Motor neuron (in vitro differentiated cells): ENCODE data around the gene ALOX15. TPM values are rescaled to one million over a fixed set of nuclear protein-coding genes. Genes with fewer than 3 reads are reported as not detected.
"Not testable (repeated sequence)": the region's sequence is repeated elsewhere in the genome, so short reads cannot be mapped to it uniquely, and the experiment has no call there.

Experiments used
- ATAC-seq, 8 experiments: fragments of 200-7000 bp; cut with Tn5 transposase; replicated peaks in 6 of 8; 2 replicates each; pipeline ENCODE4 v1.8.0; 2021; ENCODE audit warnings: mild to moderate bottlenecking in 8 of 8, moderate library complexity in 8 of 8
- H3K27ac ChIP-seq, 2 donors: fragments of 250-450 bp; sonication (Bioruptor Pico); 2 replicates each; pipeline ENCODE4 v1.9.0; 2021; ENCODE audit warnings: antibody characterized with exemption in 2 of 2, mild to moderate bottlenecking in 2 of 2, moderate library complexity in 1 of 2
- H3K4me1 ChIP-seq, 2 donors: fragments of 250-450 bp; sonication (Bioruptor Pico); replicated peaks in 1 of 2; 2 replicates each; pipeline ENCODE4 v1.6.1; 2021; ENCODE audit warnings: antibody characterized with exemption in 2 of 2, mild to moderate bottlenecking in 2 of 2, moderate library complexity in 1 of 2
- H3K4me3 ChIP-seq, 5 donors: fragments of 250-450 bp; sonication (Bioruptor Pico); 2 replicates each; pipeline ENCODE4 v1.9.0; 2021; ENCODE audit warnings: antibody characterized with exemption in 5 of 5, mild to moderate bottlenecking in 5 of 5, moderate library complexity in 4 of 5
- WGBS, 10 experiments: fragments of 450-650 bp; shearing (Covaris generic); methylation state at CpG; one replicate each; pipeline ENCODE4 v1.0.0; 2022; 5-methylcytosine and 5-hydroxymethylcytosine counted together
- in situ Hi-C, 9 experiments: fragments of 400-800 bp; cut with MboI; loops; one replicate each; pipeline ENCODE4 v1.15.0; 2021; ENCODE audit warnings: low sequenced_read_pairs in 9 of 9, low pct_unique_long_range_greater_than_20kb in 2 of 9; ENCODE audit not compliant: unreplicated experiment in 9 of 9
- total RNA-seq, 8 experiments: library from RNA; unstranded; fragments of 300-600 nt; gene quantifications; 2 replicates each; pipeline versions ENCODE4 v1.2.3 to v1.2.4, GENCODE V29; 2022

ALOX15 gene
- total RNA-seq, 8 experiments from 2014 or later, result 0.07 to 3,411 (median 2.2) TPM; not detected in 1

GRCh38 chr17:4607261-4607741 lies 34.2 kb downstream of the ALOX15 start:
- Histone ChIP-seq H3K4me1 (peaks cover 13 to 44% of the 10 kb centered on the region in 2 donors), H3K4me3 (no peak overlapping the region), H3K27ac (peak overlapping the region; percentile 2 to 82)
- ATAC-seq, result peak in 6 of 8 experiments; percentile 16 to 64 (median 58)
- 21 to 80% (median 64%) methylated on average over 2 to 15 of the region's 25 CpGs; no CpG with 5 or more reads in 3 of the 10 experiments for WGBS, 10 experiments
- in situ Hi-C loops, result no loop called here

GRCh38 chr17:4605826-4606225 lies 35.7 kb downstream of the ALOX15 start:
- H3K4me3 ChIP-seq, result no peak overlapping the region
- peaks cover 14 to 47% of the 10 kb centered on the region in 2 donors for H3K4me1 ChIP-seq
- H3K27ac ChIP-seq, result no peak overlapping the region
- peak in 4 of 8 experiments; percentile 17 to 49 (median 28) for ATAC-seq
- in situ Hi-C loops, result no loop called here
- WGBS, 10 experiments, result 50 to 100% (median 100%) methylated on average over 1 to 5 of the region's 12 CpGs; no CpG with 5 or more reads in 4 of the 10 experiments

GRCh38 chr17:4604736-4605135 lies 36.7 kb downstream of the ALOX15 start:
- H3K27ac ChIP-seq, in situ Hi-C loops, ATAC-seq, H3K4me3 ChIP-seq: not testable (repeated sequence)
- H3K4me1 ChIP-seq, result peaks cover 25 to 57% of the 10 kb centered on the region in 2 donors
- 0 to 100% (median 88%) methylated on average over 1 to 9 of the region's 11 CpGs; no CpG with 5 or more reads in 2 of the 10 experiments for WGBS, 10 experiments

GRCh38 chr17:4604111-4604644 lies 37.3 kb downstream of the ALOX15 start:
- H3K4me3 ChIP-seq, result no peak overlapping the region
- peak in 4 of 8 experiments; percentile 3 to 66 (median 35) for ATAC-seq
- 0 to 93% (median 81%) methylated on average over 2 to 8 of the region's 18 CpGs; no CpG with 5 or more reads in 5 of the 10 experiments for WGBS, 10 experiments
- H3K4me1 ChIP-seq, result peaks cover 31 to 63% of the 10 kb centered on the region in 2 donors
- in situ Hi-C loops, result no loop called here
- H3K27ac ChIP-seq, result no peak overlapping the region

- no peak overlapping the region for H3K27ac ChIP-seq
- H3K4me1 ChIP-seq, result peaks cover 22 to 55% of the 10 kb centered on the region in 2 donors
- in situ Hi-C loops, result no loop called here
- 20 to 100% (median 86%) methylated on average over 1 to 5 of the region's 5 CpGs for WGBS, 10 experiments
- no peak for ATAC-seq
- H3K4me3 ChIP-seq, result no peak overlapping the region
These were observed 39.4 kb downstream of the ALOX15 start for GRCh38 chr17:4602041-4602440.

GRCh38 chr17:4601326-4601725 lies 40.2 kb downstream of the ALOX15 start:
- Histone ChIP-seq H3K4me1 (peaks cover 22 to 47% of the 10 kb centered on the region in 2 donors), H3K4me3 (no peak overlapping the region), H3K27ac (no peak overlapping the region)
- ATAC-seq, result no peak
- in situ Hi-C loops, result no loop called here
- 79 to 100% (median 92%) methylated on average over 2 to 4 of the region's 4 CpGs; no CpG with 5 or more reads in 3 of the 10 experiments for WGBS, 10 experiments

GRCh38 chr17:4600563-4600962 lies 40.9 kb downstream of the ALOX15 start:
- H3K4me1 ChIP-seq, result peaks cover 22 to 40% of the 10 kb centered on the region in 2 donors
- in situ Hi-C loops, result no loop called here
- peak in 6 of 8 experiments; percentile 2 to 46 (median 32) for ATAC-seq
- H3K27ac ChIP-seq, result peak overlapping the region; percentile 48 to 79
- H3K4me3 ChIP-seq, result no peak overlapping the region
- WGBS, 10 experiments, result 0 to 80% (median 19%) methylated on average over 1 to 6 of the region's 13 CpGs; no CpG with 5 or more reads in 6 of the 10 experiments

GRCh38 chr17:4599505-4600281 lies 41.8 kb downstream of the ALOX15 start:
- H3K27ac ChIP-seq, result peak overlapping the region; percentile 48 to 79
- ATAC-seq, result peak; percentile 58 to 92 (median 91)

GRCh38 chr17:4598776-4599504 lies 42.5 kb downstream of the ALOX15 start:
- Histone ChIP-seq H3K4me3 (no peak overlapping the region), H3K27ac (peak overlapping the region in 1 of 2 donors; percentile 79), H3K4me1 (peaks cover 22 to 34% of the 10 kb centered on the region in 2 donors)
- ATAC-seq, result peak in 2 of 8 experiments; percentile 59 to 67
- in situ Hi-C loops, result no loop called here
- 8 to 95% (median 80%) methylated on average over 2 to 9 of the region's 20 CpGs; no CpG with 5 or more reads in 5 of the 10 experiments for WGBS, 10 experiments

More at GRCh38 chr17:4599505-4600281, 41.8 kb downstream of the ALOX15 start:
- H3K4me3 ChIP-seq, result no peak overlapping the region
- in situ Hi-C loops, result no loop called here
- 0 to 100% (median 55%) methylated on average over 1 to 3 of the region's 25 CpGs; no CpG with 5 or more reads in 6 of the 10 experiments for WGBS, 10 experiments
- peaks cover 22 to 42% of the 10 kb centered on the region in 2 donors for H3K4me1 ChIP-seq

GRCh38 chr17:4597975-4598374 lies 43.5 kb downstream of the ALOX15 start:
- in situ Hi-C loops, result no loop called here
- no peak overlapping the region for H3K4me3 ChIP-seq
- peaks cover 22 to 39% of the 10 kb centered on the region in 2 donors for H3K4me1 ChIP-seq
- 60 to 100% (median 80%) methylated on average over 1 to 10 of the region's 13 CpGs; no CpG with 5 or more reads in 1 of the 10 experiments for WGBS, 10 experiments
- no peak overlapping the region for H3K27ac ChIP-seq
- ATAC-seq, result no peak

- in situ Hi-C loops, result no loop called here
- 60 to 100% (median 89%) methylated on average over 1 to 8 of the region's 36 CpGs; no CpG with 5 or more reads in 6 of the 10 experiments for WGBS, 10 experiments
- Histone ChIP-seq H3K4me1 (peaks cover 22 to 43% of the 10 kb centered on the region in 2 donors), H3K27ac (no peak overlapping the region), H3K4me3 (no peak overlapping the region)
- ATAC-seq, result no peak
These were observed 44.7 kb downstream of the ALOX15 start for GRCh38 chr17:4596636-4597380.
